Thoracic aorta (tissue), 2 donors: ENCODE results near the gene NEDD4L. TPM values are rescaled to one million over a fixed set of nuclear protein-coding genes. Genes with fewer than 3 reads are reported as not detected.

Experiments used
- ATAC-seq: fragments of 150-250 bp; one replicate; pipeline ENCODE4 v1.8.0; 2017; ENCODE audit warnings: low read depth; ENCODE audit not compliant: insufficient number of reproducible peaks, low FRiP score
- DNase-seq: peaks from one replicate; pipeline ENCODE4 v3.0.0-alpha.2; 2020; ENCODE audit warnings: low spot score
- H3K27ac ChIP-seq, 2 donors: fragments of 200-600 bp; sonication (generic); 1 replicate in 1 of 2; 2 replicates in 1 of 2; pipeline ENCODE4 v1.5.1; 2016; ENCODE audit warnings: mild to moderate bottlenecking in 2 of 2, moderate library complexity in 2 of 2
- H3K27me3 ChIP-seq: fragments of 200-600 bp; sonication (generic); replicated peaks from 2 replicates; pipeline ENCODE4 v1.6.0; 2016; ENCODE audit warnings: mild to moderate bottlenecking; ENCODE audit not compliant: insufficient read depth
- H3K36me3 ChIP-seq: fragments of 200-600 bp; sonication (generic); one replicate; pipeline ENCODE4 v1.5.1; 2016
- H3K4me1 ChIP-seq, 2 donors: fragments of 200-600 bp; sonication (generic); 1 replicate in 1 of 2; 2 replicates in 1 of 2; pipeline versions ENCODE4 v1.5.1 to v1.6.0; 2016; ENCODE audit warnings: low read depth in 2 of 2, mild to moderate bottlenecking in 1 of 2; ENCODE audit not compliant: control insufficient read depth in 1 of 2
- H3K4me3 ChIP-seq: fragments of 200-600 bp; sonication (generic); 2 replicates; pipeline ENCODE4 v1.5.1; 2016; ENCODE audit warnings: mild to moderate bottlenecking
- H3K9me3 ChIP-seq: fragments of 200-600 bp; sonication (generic); 2 replicates; pipeline ENCODE4 v1.5.1; 2016
- CTCF ChIP-seq: fragments of 200-600 bp; sonication (generic); IDR thresholded peaks from one replicate; pipeline ENCODE4 v1.5.1; 2019; ENCODE audit warnings: antibody characterized with exemption
- total RNA-seq, 2 donors: library from RNA; depleted of rRNA; stranded (reverse); fragments of >200 nt; gene quantifications; one replicate each; pipeline versions ENCODE4 v1.1.0 to v1.2.3, GENCODE V29; 2016

Gene NEDD4L
- total RNA-seq, 2 donors from 2014 or later: 13.9 to 22.9 TPM

- H3K4me1 ChIP-seq: peaks cover 0 to 3% of the 10 kb centered on the region in 2 donors
- no peak overlapping the region for H3K4me3 ChIP-seq
- ATAC-seq: no peak
- no peak for DNase-seq
- no peaks in the 10 kb centered on the region for H3K27me3 ChIP-seq
- H3K36me3 ChIP-seq: no peaks in the 10 kb centered on the region
- no peak overlapping the region for H3K27ac ChIP-seq
- H3K9me3 ChIP-seq: no peaks in the 10 kb centered on the region
- no peak for TF ChIP-seq CTCF
Observed at GRCh38 chr18:58367425-58368140, 323.6 kb downstream of the NEDD4L start.

- no peaks in the 10 kb centered on the region for H3K4me1 ChIP-seq
- H3K27me3 ChIP-seq: no peaks in the 10 kb centered on the region
- H3K9me3 ChIP-seq: no peaks in the 10 kb centered on the region
- H3K36me3 ChIP-seq: no peaks in the 10 kb centered on the region
- no peak overlapping the region for H3K4me3 ChIP-seq
- ATAC-seq: no peak
- H3K27ac ChIP-seq: no peak overlapping the region
- no peak for TF ChIP-seq CTCF
- DNase-seq: no peak
Observed at GRCh38 chr18:58369616-58370015, 325.6 kb downstream of the NEDD4L start.

GRCh38 chr18:58370038-58370580 lies 326.1 kb downstream of the NEDD4L start:
- no peak for ATAC-seq
- H3K9me3 ChIP-seq: no peaks in the 10 kb centered on the region
- TF ChIP-seq CTCF: no peak
- H3K4me1 ChIP-seq: no peaks in the 10 kb centered on the region
- H3K36me3 ChIP-seq: no peaks in the 10 kb centered on the region
- DNase-seq: no peak
- H3K27ac ChIP-seq: no peak overlapping the region
- no peak overlapping the region for H3K4me3 ChIP-seq
- H3K27me3 ChIP-seq: no peaks in the 10 kb centered on the region

GRCh38 chr18:58370612-58371011 lies 326.6 kb downstream of the NEDD4L start:
- Histone ChIP-seq H3K27ac (no peak overlapping the region), H3K9me3 (no peaks in the 10 kb centered on the region), H3K36me3 (no peaks in the 10 kb centered on the region), H3K27me3 (no peaks in the 10 kb centered on the region), H3K4me3 (no peak overlapping the region), H3K4me1 (no peaks in the 10 kb centered on the region)
- DNase-seq: no peak
- TF ChIP-seq CTCF: no peak
- ATAC-seq: no peak

- H3K4me1 ChIP-seq: no peaks in the 10 kb centered on the region
- no peaks in the 10 kb centered on the region for H3K9me3 ChIP-seq
- H3K4me3 ChIP-seq: no peak overlapping the region
- TF ChIP-seq CTCF: no peak
- no peaks in the 10 kb centered on the region for H3K36me3 ChIP-seq
- no peak for DNase-seq
- H3K27me3 ChIP-seq: no peaks in the 10 kb centered on the region
- no peak for ATAC-seq
- no peak overlapping the region for H3K27ac ChIP-seq
Observed at GRCh38 chr18:58373481-58373880, 329.5 kb downstream of the NEDD4L start.
